Right cardiac atrium (tissue), 5 donors: Measurements from ENCODE around the gene CCDC70. TPM values are rescaled to one million over a fixed set of nuclear protein-coding genes. Genes with fewer than 3 reads are reported as not detected.

Source experiments
- ATAC-seq, 2 donors: fragments of 200-7000 bp; cut with Tn5 transposase; one replicate each; pipeline versions ENCODE4 v1.8.0 to v1.9.1; 2020; ENCODE audit warnings: moderate library complexity in 2 of 2, mild to moderate bottlenecking in 1 of 2
- DNase-seq, 3 donors: peaks; one replicate each; pipeline ENCODE4 v3.0.0-alpha.2; 2020
- H3K27ac ChIP-seq: one replicate; pipeline ENCODE4 v1.5.1; 2013; ENCODE audit warnings: mild to moderate bottlenecking, low read length, control low read depth, moderate library complexity
- H3K27me3 ChIP-seq: one replicate; pipeline ENCODE4 v1.6.1; 2013; ENCODE audit not compliant: control insufficient read depth, insufficient read depth
- H3K4me1 ChIP-seq: one replicate; pipeline ENCODE4 v1.6.1; 2013; ENCODE audit warnings: low read length; ENCODE audit not compliant: control insufficient read depth, insufficient read depth
- H3K4me3 ChIP-seq: one replicate; pipeline ENCODE4 v1.5.1; 2013; ENCODE audit warnings: low read length, control low read depth
- H3K9me3 ChIP-seq: one replicate; pipeline ENCODE4 v1.6.1; 2013; ENCODE audit warnings: low read length; ENCODE audit not compliant: control insufficient read depth
- WGBS: extraction: QIAGEN DNeasy Blood & Tissue Kit; methylation state at CpG from one replicate; pipeline ENCODE4 v1.1.7; 2013; 5-methylcytosine and 5-hydroxymethylcytosine counted together
- intact Hi-C, 4 donors: fragments of 100-400 bp; cut with DNase I; formaldehyde crosslinking; loops; one replicate each; pipeline versions ENCODE4 v1.11.0 to v1.14.0; 2022 to 2023
- long read RNA-seq, 4 donors: library from polyadenylated mRNA; unstranded; transcript quantifications; one replicate each; pipeline ENCODE4 v2.0.0, GENCODE V29; 2020 to 2021
- polyA plus RNA-seq: library from polyadenylated mRNA; stranded (reverse); fragments of 200-250 nt; gene quantifications from one replicate; pipeline ENCODE4 v1.2.3, GENCODE V29; 2013
- total RNA-seq, 4 donors: library from RNA; stranded (reverse); fragmentation: NEBNext Ultra II Directional; extraction: Animal tissue kit (Norgen Biotek cat#: 25700); gene quantifications; one replicate each; pipeline ENCODE4 v1.2.1, GENCODE V29; 2021
- donor health status: healthy with polysubstance abuse.
- donor health status: DM: no; HTN: yes; CAD: no.
- donor health status: DM: no; HTN: no; CAD: no.
- donor health status: DM: no; HTN: yes; CAD: no; lungs with severe emphysema.
- donor health status: DM: yes; HTN: yes; CAD: no.

Gene CCDC70
- not detected for total RNA-seq
- 0.07 TPM for polyA plus RNA-seq
- long read RNA-seq, donor 1, result 0 reads
- long read RNA-seq, donor 2, result 0 reads
- long read RNA-seq, donor 3, result 0 reads
- long read RNA-seq, donor 4, result 0 reads

DNA sequence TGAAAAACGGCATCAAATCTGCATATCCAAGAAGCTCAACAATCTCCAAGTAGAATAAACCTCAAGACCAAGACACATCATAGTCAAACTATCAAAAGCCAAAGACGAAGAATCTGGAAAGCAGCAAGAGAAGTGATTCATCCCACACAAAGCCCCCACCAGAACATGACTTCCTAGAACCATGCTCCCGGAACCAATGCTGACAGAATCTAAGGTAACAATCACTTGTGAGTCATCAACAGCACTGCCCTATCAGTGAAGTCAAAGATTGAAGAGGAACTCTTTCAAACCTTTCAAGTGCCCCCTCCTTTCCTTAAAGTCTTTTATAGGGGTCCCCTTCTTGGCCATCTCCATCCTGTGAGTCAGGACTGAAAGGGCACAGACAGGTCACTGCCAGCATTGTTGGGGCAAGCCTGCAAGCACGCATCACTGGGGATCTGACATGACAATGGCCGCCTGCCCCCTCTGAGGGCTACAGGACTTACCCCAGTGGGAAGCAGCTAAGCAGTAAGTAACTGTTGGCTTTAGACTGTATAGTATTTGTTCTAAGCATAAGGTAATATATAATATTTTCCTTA, at the start of gene CCDC70:
Gene CCDC70 (plus strand): TSS at position 247 of the 578 bp plus-strand sequence. CDS start 3,443 bp downstream, outside the sequence.
- H3K4me3 ChIP-seq, result no peak within 1 kb of the TSS
- intact Hi-C loops, result no loop called here
- WGBS, result 82% methylated on average over 5 of the region's 5 CpGs
- H3K9me3 ChIP-seq, result no peaks in the 10 kb centered on the region
- no peak for DNase-seq
- no peaks in the 10 kb centered on the region for H3K27me3 ChIP-seq
- H3K27ac ChIP-seq, result no peak within 1 kb of the TSS
- no peak for ATAC-seq
- H3K4me1 ChIP-seq, result no peaks in the 10 kb centered on the region

GRCh38 chr13:51814071-51814470, 47.7 kb upstream of the CCDC70 start:
- Histone ChIP-seq H3K9me3 (no peaks in the 10 kb centered on the region), H3K4me3 (no peak overlapping the region), H3K27me3 (no peaks in the 10 kb centered on the region), H3K4me1 (peaks cover 4% of the 10 kb centered on the region), H3K27ac (no peak overlapping the region)
- DNase-seq, result no peak
- intact Hi-C loops, result loop anchor here in 2 of 4 donors (10.0 kb wide), 1 partner anchor 311 kb away; the partner anchor contains the start of gene NEK5 (in 2 of the 2)
- 96% methylated on average over 2 of the region's 2 CpGs for WGBS
- no peak for ATAC-seq

DNA sequence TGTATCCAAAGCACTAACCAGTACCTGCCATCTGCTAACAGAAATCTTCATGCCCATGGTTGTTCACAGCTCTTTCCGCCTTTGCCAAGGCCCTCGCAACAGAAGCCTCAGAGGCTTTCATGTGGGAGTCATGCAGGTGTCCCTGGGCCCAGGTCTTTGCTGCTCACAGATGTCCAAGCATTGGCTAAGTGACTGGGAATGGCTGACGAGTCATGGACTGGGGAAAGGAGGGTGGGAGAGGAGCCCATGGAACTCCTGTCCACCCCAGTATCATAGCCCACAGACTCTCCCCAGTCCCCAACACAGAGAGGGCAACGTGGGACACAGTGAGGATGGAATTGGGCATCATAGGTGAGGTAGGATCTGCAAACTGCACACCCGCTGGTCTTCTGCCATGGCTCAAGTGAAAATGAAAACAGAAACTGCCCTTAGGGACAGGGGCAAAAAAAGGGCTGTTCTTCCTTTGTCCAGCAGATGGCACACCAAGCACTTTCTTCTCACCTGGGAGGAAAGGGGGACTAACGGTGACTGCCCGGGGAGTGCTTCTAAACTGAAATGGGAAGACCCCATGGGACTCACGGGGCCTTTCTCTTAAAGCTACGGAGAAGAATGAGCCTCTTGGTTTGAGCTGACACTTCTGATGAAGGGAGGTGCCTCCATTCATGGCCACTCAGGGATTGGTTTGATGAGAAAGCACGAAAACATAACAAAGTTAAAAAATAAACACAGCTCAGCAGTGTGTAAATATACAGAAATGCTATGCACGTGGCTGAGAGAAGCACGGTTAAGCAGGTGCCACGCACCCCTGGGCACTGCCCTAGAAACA, 46.7 kb upstream of the CCDC70 start:
- ATAC-seq (peak; percentile 60 to 64), DNase-seq (peak in 2 of 3 donors; percentile 51 to 78)
- no peak overlapping the region for H3K27ac ChIP-seq
- peaks cover 7% of the 10 kb centered on the region for H3K4me1 ChIP-seq
- H3K27me3 ChIP-seq, result no peaks in the 10 kb centered on the region
- intact Hi-C loops, result loop anchor here in 2 of 4 donors (10.0 kb wide), 1 partner anchor 310 kb away; the partner anchor contains the start of gene NEK5 (in 2 of the 2)
- H3K9me3 ChIP-seq, result no peaks in the 10 kb centered on the region
- no peak overlapping the region for H3K4me3 ChIP-seq
- WGBS, result 29% methylated on average over 13 of the region's 13 CpGs

- ATAC-seq (no peak), DNase-seq (no peak)
- Histone ChIP-seq H3K27ac (no peak overlapping the region), H3K4me3 (no peak overlapping the region), H3K9me3 (no peaks in the 10 kb centered on the region), H3K4me1 (peaks cover 7% of the 10 kb centered on the region), H3K27me3 (no peaks in the 10 kb centered on the region)
- 81% methylated on average over 11 of the region's 11 CpGs for WGBS
- intact Hi-C loops, result loop anchor here in 2 of 4 donors (2.0 to 10.0 kb wide), 2 partner anchors 17 to 309 kb away; partner anchors contain the start of gene NEK5 (in 2 of the 2)
Measured at GRCh38 chr13:51815848-51816247, 45.9 kb upstream of the CCDC70 start.

DNA sequence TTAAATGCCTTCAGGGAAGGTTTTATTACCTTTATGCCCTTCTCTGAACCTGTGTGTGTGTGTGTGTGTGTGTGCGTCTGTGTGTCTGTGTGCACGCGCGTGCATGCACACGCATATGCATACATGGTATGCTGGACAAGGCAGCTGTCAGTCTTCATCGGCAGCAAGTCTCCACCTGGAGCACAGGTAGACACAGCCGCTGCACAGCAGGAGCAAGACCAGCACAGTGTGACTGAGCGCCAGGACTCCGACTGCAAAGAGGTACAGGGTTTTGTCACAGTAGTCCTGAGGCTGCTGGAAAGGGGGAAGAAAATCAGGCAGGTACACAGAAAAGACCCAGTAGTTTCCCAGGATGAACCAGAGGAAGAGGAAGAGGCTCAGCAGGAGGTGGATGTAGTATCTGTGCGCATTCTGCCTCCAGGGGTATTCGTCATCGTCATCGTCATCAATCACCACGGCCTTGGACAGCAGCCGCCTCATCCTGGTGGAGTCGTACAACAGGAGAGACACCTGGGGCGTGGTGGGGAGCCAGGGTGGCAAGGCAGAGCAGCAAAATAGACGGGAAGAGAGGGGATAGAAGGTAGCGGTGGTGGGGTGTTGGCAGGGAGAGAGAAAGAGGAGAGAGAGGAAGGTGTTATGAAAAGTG, 45.0 kb upstream of the CCDC70 start:
- H3K4me3 ChIP-seq, result no peak overlapping the region
- H3K27ac ChIP-seq, result no peak overlapping the region
- DNase-seq, result no peak
- ATAC-seq, result no peak
- H3K27me3 ChIP-seq, result no peaks in the 10 kb centered on the region
- intact Hi-C loops, result loop anchor here in 2 of 4 donors (2.0 to 10.0 kb wide), 2 partner anchors 16 to 308 kb away; partner anchors contain the start of gene NEK5 (in 2 of the 2)
- no peaks in the 10 kb centered on the region for H3K9me3 ChIP-seq
- H3K4me1 ChIP-seq, result peaks cover 7% of the 10 kb centered on the region
- WGBS, result 82% methylated on average over 19 of the region's 19 CpGs

- peak overlapping the region; percentile 9 for H3K27ac ChIP-seq
- no peak for DNase-seq
- intact Hi-C loops, result loop anchor here in 2 of 4 donors (2.0 to 10.0 kb wide), 2 partner anchors 15 to 307 kb away; partner anchors contain the start of gene NEK5 (in 2 of the 2)
Measured at GRCh38 chr13:51817717-51818116, 44.1 kb upstream of the CCDC70 start.

DNA sequence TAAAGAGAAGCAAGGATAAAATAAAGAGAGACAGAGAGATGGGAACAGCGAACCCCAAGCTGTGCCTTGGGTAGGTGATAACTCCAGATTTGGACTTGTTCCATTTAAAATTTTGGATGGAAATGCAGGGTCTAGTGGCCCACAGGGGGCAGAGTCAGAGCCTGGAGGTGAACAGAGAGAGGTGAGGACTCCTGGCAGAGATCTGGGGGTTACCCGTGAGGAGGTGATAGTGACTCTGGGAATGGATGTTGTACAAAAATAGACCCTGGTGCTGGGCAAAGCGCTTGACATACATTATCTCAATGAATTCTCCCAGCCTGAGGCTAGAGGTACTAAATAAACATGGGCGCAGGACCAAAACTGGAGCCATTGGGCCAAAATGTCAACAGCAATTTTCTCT, 43.5 kb upstream of the CCDC70 start:
- intact Hi-C loops, result loop anchor here in 2 of 4 donors (10.0 kb wide), 1 partner anchor 307 kb away; the partner anchor contains the start of gene NEK5 (in 2 of the 2)
- ATAC-seq (peak; percentile 74), DNase-seq (no peak)
- Histone ChIP-seq H3K4me3 (no peak overlapping the region), H3K27me3 (no peaks in the 10 kb centered on the region), H3K4me1 (peaks cover 7% of the 10 kb centered on the region), H3K27ac (peak overlapping the region; percentile 9), H3K9me3 (no peaks in the 10 kb centered on the region)
- WGBS, result 77% methylated on average over 4 of the region's 4 CpGs

More at GRCh38 chr13:51817717-51818116, 44.1 kb upstream of the CCDC70 start:
- Histone ChIP-seq H3K27me3 (no peaks in the 10 kb centered on the region), H3K4me1 (peaks cover 7% of the 10 kb centered on the region), H3K4me3 (no peak overlapping the region), H3K9me3 (no peaks in the 10 kb centered on the region)
- no peak for ATAC-seq
- WGBS, result 83% methylated on average over 8 of the region's 8 CpGs

- Histone ChIP-seq H3K4me1 (peaks cover 7% of the 10 kb centered on the region), H3K27me3 (no peaks in the 10 kb centered on the region), H3K27ac (peak overlapping the region; percentile 81), H3K4me3 (no peak overlapping the region), H3K9me3 (no peaks in the 10 kb centered on the region)
- peak; percentile 10 to 13 for ATAC-seq
- intact Hi-C loops, result loop anchor here in 2 of 4 donors (10.0 kb wide), 1 partner anchor 306 kb away; the partner anchor contains the start of gene NEK5 (in 2 of the 2)
- WGBS, result 61% methylated on average over 9 of the region's 9 CpGs
- DNase-seq, result no peak
Measured at GRCh38 chr13:51818781-51819511, 42.8 kb upstream of the CCDC70 start.

DNA sequence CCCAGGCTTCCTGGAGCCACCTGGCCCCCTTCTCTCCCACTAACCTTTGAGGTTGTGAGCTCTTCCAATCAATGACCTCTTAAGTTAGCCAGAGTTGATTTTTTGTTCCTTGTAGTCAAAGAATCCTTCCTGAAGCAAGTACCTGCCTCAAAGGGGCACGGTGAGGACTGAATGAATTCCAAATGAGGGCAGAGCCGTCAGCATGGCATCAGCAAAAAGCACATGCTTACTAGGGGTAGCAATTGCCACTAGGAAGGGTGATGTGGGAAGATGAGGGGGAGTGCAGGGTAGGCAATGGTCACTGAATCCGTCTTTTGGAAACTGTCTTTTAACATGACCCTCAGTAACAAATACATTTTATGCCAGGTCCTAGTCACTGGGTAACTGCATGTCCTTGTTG, 42.2 kb upstream of the CCDC70 start:
- Histone ChIP-seq H3K27me3 (no peaks in the 10 kb centered on the region), H3K4me3 (no peak overlapping the region), H3K4me1 (peaks cover 7% of the 10 kb centered on the region), H3K27ac (peak overlapping the region; percentile 81), H3K9me3 (no peaks in the 10 kb centered on the region)
- intact Hi-C loops, result loop anchor here in 2 of 4 donors (10.0 kb wide), 1 partner anchor 305 kb away; the partner anchor contains the start of gene NEK5 (in 2 of the 2)
- 84% methylated on average over 3 of the region's 3 CpGs for WGBS
- ATAC-seq (no peak), DNase-seq (no peak)

DNA sequence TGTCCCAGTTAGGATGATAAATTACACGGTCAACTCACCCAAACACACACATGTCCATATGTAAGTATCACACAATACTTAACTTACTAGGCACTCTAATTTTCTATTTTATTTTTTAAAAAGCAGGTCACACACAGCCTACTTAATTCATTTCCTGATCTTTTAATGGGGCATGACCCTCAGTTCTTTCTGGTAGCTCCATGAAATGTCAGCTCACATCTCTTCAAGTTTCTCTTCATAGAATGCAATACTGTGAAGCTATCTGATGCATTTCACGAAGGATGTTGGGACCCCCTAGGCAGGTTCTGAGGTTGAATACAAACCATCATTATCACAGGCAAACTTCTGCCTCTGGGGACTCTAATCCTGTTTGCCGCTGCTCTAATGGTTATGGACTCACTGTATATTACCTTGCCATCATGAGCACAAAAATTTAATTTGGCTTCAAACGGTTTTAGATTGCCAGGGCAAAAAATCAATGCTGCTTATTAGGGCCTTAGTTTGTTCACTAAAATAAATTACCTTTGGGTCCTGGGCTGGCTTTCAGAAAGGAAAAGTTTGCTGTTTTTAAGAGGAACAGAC, 41.7 kb upstream of the CCDC70 start:
- no peak overlapping the region for H3K27ac ChIP-seq

More for the DNA sequence above, 41.7 kb upstream of the CCDC70 start:
- WGBS, result 83% methylated on average over 4 of the region's 4 CpGs
- Histone ChIP-seq H3K4me1 (peaks cover 5% of the 10 kb centered on the region), H3K9me3 (no peaks in the 10 kb centered on the region), H3K27me3 (no peaks in the 10 kb centered on the region), H3K4me3 (no peak overlapping the region)
- intact Hi-C loops, result no loop called here
- DNase-seq, result no peak
- no peak for ATAC-seq
